ENCODE results near the gene EPHA4. TPM values are rescaled to one million over a fixed set of nuclear protein-coding genes. Genes with fewer than 3 reads are reported as not detected.

Gene EPHA4
- total and polyA plus RNA-seq, 11 donors: 4.2 to 35.2 (median 19.5) TPM

DNA sequence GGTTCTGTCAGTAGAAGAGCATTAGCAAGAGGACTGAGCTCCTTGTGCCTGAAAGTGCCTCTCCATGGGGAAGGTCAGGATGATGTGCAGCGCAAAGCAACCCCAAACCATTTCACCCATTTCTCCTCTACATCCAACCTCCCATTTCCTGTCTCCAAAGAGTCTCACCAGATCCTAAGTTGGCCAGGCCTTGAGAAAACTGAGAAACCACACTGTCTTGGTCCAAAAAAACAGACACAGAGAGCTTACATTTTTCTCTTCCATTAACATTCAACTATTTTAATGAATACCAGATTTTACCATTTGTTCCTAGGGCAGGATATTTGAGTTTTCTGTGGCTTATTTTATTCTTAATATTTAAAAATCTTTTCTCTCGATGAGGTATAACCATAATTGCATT lies 195.0 kb downstream of the EPHA4 start:
- H3K36me3 ChIP-seq: no peaks in the 10 kb centered on the region
- H3K4me3 ChIP-seq: no peak overlapping the region
- H3K27me3 ChIP-seq: no peaks in the 10 kb centered on the region
- ATAC-seq: no peak
- intact Hi-C loops (cut with DNase I): no loop called here
- WGBS, 4 donors: 92 to 97% (median 94%) methylated on average over 2 of the region's 2 CpGs
- DNase-seq: no peak
- no peaks in the 10 kb centered on the region for H3K4me1 ChIP-seq
- TF ChIP-seq, protein P1, sequence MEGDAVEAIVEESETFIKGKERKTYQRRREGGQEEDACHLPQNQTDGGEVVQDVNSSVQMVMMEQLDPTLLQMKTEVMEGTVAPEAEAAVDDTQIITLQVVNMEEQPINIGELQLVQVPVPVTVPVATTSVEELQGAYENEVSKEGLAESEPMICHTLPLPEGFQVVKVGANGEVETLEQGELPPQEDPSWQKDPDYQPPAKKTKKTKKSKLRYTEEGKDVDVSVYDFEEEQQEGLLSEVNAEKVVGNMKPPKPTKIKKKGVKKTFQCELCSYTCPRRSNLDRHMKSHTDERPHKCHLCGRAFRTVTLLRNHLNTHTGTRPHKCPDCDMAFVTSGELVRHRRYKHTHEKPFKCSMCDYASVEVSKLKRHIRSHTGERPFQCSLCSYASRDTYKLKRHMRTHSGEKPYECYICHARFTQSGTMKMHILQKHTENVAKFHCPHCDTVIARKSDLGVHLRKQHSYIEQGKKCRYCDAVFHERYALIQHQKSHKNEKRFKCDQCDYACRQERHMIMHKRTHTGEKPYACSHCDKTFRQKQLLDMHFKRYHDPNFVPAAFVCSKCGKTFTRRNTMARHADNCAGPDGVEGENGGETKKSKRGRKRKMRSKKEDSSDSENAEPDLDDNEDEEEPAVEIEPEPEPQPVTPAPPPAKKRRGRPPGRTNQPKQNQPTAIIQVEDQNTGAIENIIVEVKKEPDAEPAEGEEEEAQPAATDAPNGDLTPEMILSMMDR (IDR thresholded peaks at IDR 0.05): no peak
- TF ChIP-seq POLR2A (IDR thresholded peaks at IDR 0.05): no peak
- no peak overlapping the region for H3K27ac ChIP-seq
- no peaks in the 10 kb centered on the region for H3K9me3 ChIP-seq

DNA sequence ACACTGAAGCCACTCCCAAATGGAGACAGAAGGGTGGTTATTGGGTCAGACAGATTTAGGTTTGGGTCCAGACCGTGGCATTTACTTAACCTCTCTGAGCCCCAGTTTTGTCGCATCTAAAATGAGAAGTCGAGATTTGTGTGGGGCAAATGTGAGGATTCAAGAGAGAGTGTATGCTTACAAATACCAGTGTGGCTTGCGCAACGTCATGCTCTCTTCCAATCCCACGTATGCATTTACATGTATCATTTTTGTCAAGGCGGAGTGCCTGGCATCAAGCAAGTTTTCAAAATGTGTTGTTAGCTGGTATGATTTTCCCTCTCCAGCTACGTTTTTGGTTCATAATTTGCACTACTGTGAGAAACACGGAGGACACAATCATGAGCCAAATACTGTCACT lies 197.9 kb downstream of the EPHA4 start:
- no peaks in the 10 kb centered on the region for H3K9me3 ChIP-seq
- no peak overlapping the region for H3K4me3 ChIP-seq
- DNase-seq (no peak), ATAC-seq (no peak)
- 91 to 96% (median 94%) methylated on average over 9 of the region's 9 CpGs for WGBS, 4 donors
- H3K27ac ChIP-seq: no peak overlapping the region
- H3K27me3 ChIP-seq: peaks cover 0 to 3% (median 0%) of the 10 kb centered on the region in 9 donors
- TF ChIP-seq POLR2A (IDR thresholded peaks at IDR 0.05): no peak
- TF ChIP-seq, protein P1 (IDR thresholded peaks at IDR 0.05): no peak
- intact Hi-C loops (cut with DNase I): no loop called here
- H3K36me3 ChIP-seq: no peaks in the 10 kb centered on the region
- peaks cover 0 to 11% (median 0%) of the 10 kb centered on the region in 12 donors for H3K4me1 ChIP-seq

DNA sequence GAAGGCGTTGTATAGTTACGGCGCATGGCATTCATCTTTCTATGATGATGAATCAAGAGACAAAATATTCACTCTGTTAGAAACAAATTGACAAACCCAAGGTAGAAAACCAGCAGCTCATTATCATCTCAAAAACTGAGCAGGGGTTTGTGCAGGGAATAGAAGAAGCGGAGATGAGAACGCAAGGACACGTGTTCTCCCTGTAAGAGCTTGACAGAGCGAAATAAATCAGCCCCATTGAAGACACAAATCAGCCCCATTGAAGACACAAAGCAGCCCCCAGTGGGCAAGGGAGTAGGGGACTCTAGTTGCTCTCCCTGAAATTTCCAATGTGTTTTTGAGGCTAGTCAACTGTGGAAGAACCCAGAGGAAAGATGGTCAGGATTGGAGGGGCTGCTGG lies 199.2 kb downstream of the EPHA4 start:
- H3K36me3 ChIP-seq: no peaks in the 10 kb centered on the region
- peaks cover 0 to 3% (median 0%) of the 10 kb centered on the region in 9 donors for H3K27me3 ChIP-seq
- WGBS, 4 donors: 88 to 92% (median 90%) methylated on average over 7 of the region's 7 CpGs
- H3K4me3 ChIP-seq: no peak overlapping the region
- H3K4me1 ChIP-seq: peaks cover 0 to 11% (median 0%) of the 10 kb centered on the region in 12 donors
- no peaks in the 10 kb centered on the region for H3K9me3 ChIP-seq
- intact Hi-C loops (cut with DNase I): no loop called here
- H3K27ac ChIP-seq: no peak overlapping the region
- no peak for ATAC-seq
- TF ChIP-seq POLR2A (IDR thresholded peaks at IDR 0.05): no peak
- TF ChIP-seq, protein P1 (IDR thresholded peaks at IDR 0.05): no peak
- no peak for DNase-seq

DNA sequence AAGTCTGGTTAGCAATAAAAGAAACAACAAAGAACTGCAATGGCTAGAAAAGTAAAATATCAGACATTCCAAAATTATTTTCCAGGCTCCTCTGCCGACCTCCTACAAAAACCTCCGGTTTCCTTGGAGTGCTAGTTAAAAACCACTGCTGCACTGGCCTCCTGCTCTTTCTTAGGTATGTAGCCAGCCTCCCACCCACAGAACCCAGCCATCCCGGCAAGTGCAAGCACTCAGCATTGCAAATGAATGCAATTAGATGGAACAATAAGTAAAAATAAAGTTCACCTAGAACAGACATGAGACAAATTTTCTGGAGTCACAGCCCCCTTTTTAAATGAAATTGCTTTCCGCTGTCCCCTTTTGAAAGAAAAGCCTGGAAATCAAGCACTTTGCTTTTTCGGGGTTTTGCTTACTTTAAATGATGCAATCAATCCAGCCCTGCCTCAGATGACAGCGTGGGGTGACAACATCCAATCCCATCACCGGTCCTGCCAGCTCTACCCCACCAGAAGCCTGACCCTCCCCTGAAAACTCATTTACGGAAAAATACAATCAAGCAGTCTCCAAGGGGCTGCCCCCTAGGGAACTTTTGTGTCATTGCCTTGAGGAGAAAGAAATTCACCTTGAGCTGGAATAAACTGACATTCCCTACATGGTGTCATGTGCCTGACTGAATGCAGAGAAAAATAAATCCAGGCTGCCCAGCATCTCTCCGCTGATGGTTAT lies 199.8 kb downstream of the EPHA4 start:
- 63 to 74% (median 65%) methylated on average over 9 of the region's 9 CpGs for WGBS, 4 donors
- no peak overlapping the region for H3K4me3 ChIP-seq
- H3K27ac ChIP-seq: no peak overlapping the region
- H3K27me3 ChIP-seq: peaks cover 0 to 3% (median 0%) of the 10 kb centered on the region in 9 donors
- no peaks in the 10 kb centered on the region for H3K9me3 ChIP-seq
- H3K36me3 ChIP-seq: no peaks in the 10 kb centered on the region
- intact Hi-C loops (cut with DNase I): no loop called here
- no peak for TF ChIP-seq POLR2A (IDR thresholded peaks at IDR 0.05)
- TF ChIP-seq, protein P1 (IDR thresholded peaks at IDR 0.05): no peak
- DNase-seq (no peak), ATAC-seq (no peak)
- H3K4me1 ChIP-seq: peaks cover 0 to 11% (median 0%) of the 10 kb centered on the region in 12 donors
